Prostate gland (tissue), 2 donors: Measurements from ENCODE around the gene STYXL2. TPM values are rescaled to one million over a fixed set of nuclear protein-coding genes. Genes with fewer than 3 reads are reported as not detected.

Experiments
- DNase-seq: peaks from one replicate; pipeline ENCODE4 v3.0.0-alpha.2; 2019; ENCODE audit warnings: low spot score
- H3K27ac ChIP-seq, 2 donors: fragments of 200-600 bp; sonication (generic); 2 replicates each; pipeline ENCODE4 v1.5.1; 2017 to 2019
- H3K27me3 ChIP-seq: fragments of 200-600 bp; sonication (generic); replicated peaks from 2 replicates; pipeline ENCODE4 v1.5.1; 2019; ENCODE audit not compliant: insufficient read depth
- H3K36me3 ChIP-seq, 2 donors: fragments of 200-600 bp; sonication (generic); 1 replicate in 1 of 2; 2 replicates in 1 of 2; pipeline versions ENCODE4 v1.5.1 to v1.8.1; 2017 to 2019
- H3K4me1 ChIP-seq: fragments of 200-600 bp; sonication (generic); replicated peaks from 2 replicates; pipeline ENCODE4 v1.5.1; 2019
- H3K4me3 ChIP-seq, 2 donors: fragments of 200-600 bp; sonication (generic); 2 replicates each; pipeline ENCODE4 v1.5.1; 2017 to 2019
- H3K9me3 ChIP-seq: fragments of 200-600 bp; sonication (generic); 2 replicates; pipeline ENCODE4 v1.5.1; 2017
- POLR2A ChIP-seq: fragments of 450-650 bp; IDR thresholded peaks from one replicate; pipeline ENCODE4 v1.6.1; 2016; ENCODE audit warnings: antibody characterized with exemption, mild to moderate bottlenecking
- POLR2AphosphoS5 ChIP-seq: sonication (generic); formaldehyde crosslinking; IDR thresholded peaks from one replicate; pipeline ENCODE4 v1.6.1; 2017; ENCODE audit warnings: antibody characterized with exemption
- WGBS: methylation state at CpG from one replicate; pipeline ENCODE4 v1.1.5; 2018; 5-methylcytosine and 5-hydroxymethylcytosine counted together
- intact Hi-C: fragments of 100-400 bp; cut with DNase I; formaldehyde crosslinking; loops from one replicate; pipeline ENCODE4 v1.14.2; 2022
- total RNA-seq, 2 donors: library from RNA; depleted of rRNA; stranded (reverse); fragments of >200 nt; gene quantifications; one replicate each; pipeline ENCODE4 v1.1.0, GENCODE V29; 2016
- TF ChIP-seq, protein P1 (sequence below), 4 experiments: fragments of 200-600 bp in 2 of 4; fragments of 450-650 bp in 2 of 4; sonication (generic) in 2 of 4; IDR thresholded peaks; 1 replicate in 3 of 4; 2 replicates in 1 of 4; pipeline ENCODE4 v1.5.1; 2016 to 2019; ENCODE audit warnings: antibody characterized with exemption in 4 of 4, mild to moderate bottlenecking in 2 of 4, moderate library complexity in 2 of 4

The STYXL2 gene
- total RNA-seq, 2 donors from 2014 or later, result 0.34 to 1.5 TPM

DNA sequence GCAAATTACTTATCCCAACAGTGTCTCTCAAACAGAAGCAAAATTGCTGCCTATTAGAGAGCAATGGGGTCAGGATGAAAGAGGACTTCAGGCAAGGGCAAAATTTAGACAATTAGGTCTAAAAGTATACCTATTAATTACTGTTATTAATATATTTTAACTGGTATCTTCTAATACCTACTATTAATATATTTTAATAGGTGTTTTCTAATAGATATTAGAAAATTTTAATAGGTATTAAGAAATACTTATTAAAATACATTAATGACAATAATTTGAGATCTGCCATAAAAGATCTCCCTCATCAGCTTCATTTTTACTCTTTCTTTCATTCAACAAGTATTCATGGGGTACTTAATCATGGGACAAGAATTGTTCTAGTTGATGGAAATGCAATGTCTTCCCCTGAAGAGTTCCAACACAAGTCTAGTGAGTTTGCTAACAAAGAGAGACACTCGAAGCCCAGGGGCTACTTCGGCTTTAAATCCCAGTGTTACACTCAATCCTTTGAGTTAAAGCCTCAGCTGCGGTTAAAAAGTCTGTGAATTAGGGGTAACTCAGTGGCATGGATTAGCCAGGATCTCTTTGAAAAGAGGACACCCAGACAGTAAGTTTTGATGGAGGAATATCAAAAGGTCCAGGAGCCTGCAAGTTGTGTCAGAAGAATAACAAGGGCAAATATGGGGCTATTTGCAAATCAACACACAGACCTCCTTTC is 44.1 kb downstream of the STYXL2 start:
- Histone ChIP-seq H3K4me3 (no peak overlapping the region), H3K27ac (no peak overlapping the region), H3K27me3 (no peaks in the 10 kb centered on the region), H3K9me3 (no peaks in the 10 kb centered on the region), H3K4me1 (no peaks in the 10 kb centered on the region), H3K36me3 (no peaks in the 10 kb centered on the region)
- DNase-seq, result no peak
- TF ChIP-seq, protein P1, sequence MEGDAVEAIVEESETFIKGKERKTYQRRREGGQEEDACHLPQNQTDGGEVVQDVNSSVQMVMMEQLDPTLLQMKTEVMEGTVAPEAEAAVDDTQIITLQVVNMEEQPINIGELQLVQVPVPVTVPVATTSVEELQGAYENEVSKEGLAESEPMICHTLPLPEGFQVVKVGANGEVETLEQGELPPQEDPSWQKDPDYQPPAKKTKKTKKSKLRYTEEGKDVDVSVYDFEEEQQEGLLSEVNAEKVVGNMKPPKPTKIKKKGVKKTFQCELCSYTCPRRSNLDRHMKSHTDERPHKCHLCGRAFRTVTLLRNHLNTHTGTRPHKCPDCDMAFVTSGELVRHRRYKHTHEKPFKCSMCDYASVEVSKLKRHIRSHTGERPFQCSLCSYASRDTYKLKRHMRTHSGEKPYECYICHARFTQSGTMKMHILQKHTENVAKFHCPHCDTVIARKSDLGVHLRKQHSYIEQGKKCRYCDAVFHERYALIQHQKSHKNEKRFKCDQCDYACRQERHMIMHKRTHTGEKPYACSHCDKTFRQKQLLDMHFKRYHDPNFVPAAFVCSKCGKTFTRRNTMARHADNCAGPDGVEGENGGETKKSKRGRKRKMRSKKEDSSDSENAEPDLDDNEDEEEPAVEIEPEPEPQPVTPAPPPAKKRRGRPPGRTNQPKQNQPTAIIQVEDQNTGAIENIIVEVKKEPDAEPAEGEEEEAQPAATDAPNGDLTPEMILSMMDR (IDR thresholded peaks at IDR 0.05), result no peak
- no peak for TF ChIP-seq POLR2AphosphoS5
- TF ChIP-seq POLR2A, result no peak
- intact Hi-C loops, result no loop called here
- 93% methylated on average over 3 of the region's 3 CpGs for WGBS

DNA sequence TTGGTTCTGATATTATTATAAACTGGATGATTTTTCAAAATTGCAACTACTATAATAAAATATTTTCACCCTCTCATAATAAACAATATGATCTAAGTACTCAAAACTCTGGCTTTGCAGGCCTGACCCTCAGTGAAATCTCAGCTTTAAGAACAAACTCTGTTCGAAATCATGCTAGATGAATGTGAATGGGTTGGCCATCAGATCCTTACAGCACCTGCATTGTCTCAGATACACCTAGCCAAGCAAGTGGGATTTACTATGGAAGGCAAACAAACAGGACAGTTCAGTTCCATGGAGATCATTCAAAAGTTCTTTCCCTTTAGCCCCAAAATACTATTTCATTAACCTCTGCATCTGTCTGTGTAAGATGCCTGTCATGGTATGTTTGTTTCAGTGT is 44.8 kb downstream of the STYXL2 start:
- no peaks in the 10 kb centered on the region for H3K4me1 ChIP-seq
- no peaks in the 10 kb centered on the region for H3K9me3 ChIP-seq
- H3K27me3 ChIP-seq, result no peaks in the 10 kb centered on the region
- no peak for DNase-seq
- no peak for TF ChIP-seq POLR2AphosphoS5
- TF ChIP-seq POLR2A, result no peak
- TF ChIP-seq, protein P1 (IDR thresholded peaks at IDR 0.05), result no peak
- no peaks in the 10 kb centered on the region for H3K36me3 ChIP-seq
- WGBS, result 85% methylated on average over 1 of the region's 1 CpG
- H3K4me3 ChIP-seq, result no peak overlapping the region
- intact Hi-C loops, result no loop called here
- H3K27ac ChIP-seq, result no peak overlapping the region

DNA sequence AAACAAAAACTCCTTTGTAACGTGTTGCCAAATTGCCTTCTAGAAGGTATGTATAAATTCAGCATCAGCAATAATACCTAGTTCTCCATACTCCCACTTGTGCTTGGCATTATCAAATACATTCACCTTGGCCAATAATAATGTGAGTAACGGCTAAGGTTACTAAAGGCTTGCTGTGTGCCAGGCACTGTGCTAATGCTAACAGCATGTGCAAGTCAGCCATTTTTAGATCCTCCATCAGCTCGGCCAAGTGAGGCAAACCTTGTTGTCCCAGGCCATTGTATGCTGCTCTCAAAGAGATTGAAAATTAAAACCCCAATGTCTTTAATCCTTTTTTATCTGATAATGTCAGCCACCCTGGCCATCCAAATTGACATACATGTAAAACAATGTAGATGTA is 48.1 kb downstream of the STYXL2 start:
- no peaks in the 10 kb centered on the region for H3K4me1 ChIP-seq
- no peaks in the 10 kb centered on the region for H3K27me3 ChIP-seq
- H3K36me3 ChIP-seq, result no peaks in the 10 kb centered on the region
- WGBS, result 94% methylated on average over 3 of the region's 3 CpGs
- H3K27ac ChIP-seq, result no peak overlapping the region
- no peaks in the 10 kb centered on the region for H3K9me3 ChIP-seq
- no peak overlapping the region for H3K4me3 ChIP-seq
- DNase-seq, result no peak
- TF ChIP-seq, protein P1 (IDR thresholded peaks at IDR 0.05), result no peak
- TF ChIP-seq POLR2AphosphoS5 (no peak), POLR2A (no peak)
- intact Hi-C loops, result no loop called here

Other genes with a start within 250 kb of the STYXL2 start
- 10 to 100 TPM; 14.2 to 19.5 TPM for gene TADA1, start 217.8 kb upstream of the STYXL2 start, total RNA-seq
- 100 to 1,000 TPM in 1 of 2 donors, 1 to 10 TPM in 1; 3.2 to 175 TPM for gene ILDR2, start 118.5 kb upstream of the STYXL2 start, total RNA-seq
- gene MAEL, start 104.8 kb upstream of the STYXL2 start, total RNA-seq, result 10 to 100 TPM in 1 of 2 donors, under 1 TPM in 1; 0.32 to 32.7 TPM
- not detected for gene GPA33, start 3.7 kb upstream of the STYXL2 start, total RNA-seq
- gene POU2F1, start 126.8 kb downstream of the STYXL2 start, total RNA-seq, result 10 to 100 TPM; 10.9 to 26.6 TPM